SK-N-SH (cell line): ENCODE results near the gene ZNF20. TPM values are rescaled to one million over a fixed set of nuclear protein-coding genes. Genes with fewer than 3 reads are reported as not detected.

Experiments used
- CTCF ChIA-PET: fragments of 300-600, 350-600 bp; formaldehyde crosslinking; extraction: SDS; loops from one replicate; lab custom pipeline; 2021; lab: Yijun Ruan, JAX
- POLR2A ChIA-PET: fragments of 350-600 bp; sonication (Branson Sonifier 250); formaldehyde crosslinking; extraction: SDS; loops from one replicate; lab custom pipeline; 2020; ENCODE audit warnings: antibody characterized with exemption, inconsistent platforms; lab: Yijun Ruan, JAX
- DNase-seq: peaks from one replicate; pipeline ENCODE4 v3.0.0; 2012
- H2AFZ ChIP-seq: fragments of 200-600 bp; sonication (generic); 2 replicates; pipeline ENCODE4 v1.8.1; 2016; ENCODE audit warnings: antibody characterized with exemption, mild to moderate bottlenecking, low read depth
- H3F3A ChIP-seq: fragments of 200-600 bp; sonication (generic); replicated peaks from 2 replicates; pipeline ENCODE3; 2016; ENCODE audit warnings: antibody characterized with exemption, mild to moderate bottlenecking; ENCODE audit not compliant: insufficient read depth
- H3K27ac ChIP-seq, 2 experiments: fragments of 200-500 bp in 1 of 2; fragments of 200-600 bp in 1 of 2; sonication (Bioruptor generic) in 1 of 2; sonication (generic), shearing (Covaris generic) in 1 of 2; 2 replicates each; pipeline versions ENCODE4 v1.5.1 to v1.6.1; 2014 to 2016; ENCODE audit warnings: low read depth in 2 of 2, inconsistent platforms in 1 of 2, low read length in 1 of 2, mild to moderate bottlenecking in 1 of 2, mixed read lengths in 1 of 2
- H3K27me3 ChIP-seq: fragments of 200-600 bp; sonication (generic), shearing (Covaris generic); 2 replicates; pipeline ENCODE4 v1.6.1; 2016; ENCODE audit warnings: mixed run types; ENCODE audit not compliant: insufficient read depth
- H3K36me3 ChIP-seq, 2 experiments: fragments of 200-500 bp in 1 of 2; fragments of 200-600 bp in 1 of 2; sonication (Bioruptor generic) in 1 of 2; sonication (generic) in 1 of 2; replicated peaks in 1 of 2; 2 replicates each; pipeline versions ENCODE3 to v1.5.1; 2014 to 2016; ENCODE audit warnings: low read length in 1 of 2, mild to moderate bottlenecking in 1 of 2; ENCODE audit not compliant: insufficient read depth in 2 of 2, control insufficient read depth in 1 of 2
- H3K4me1 ChIP-seq, 2 experiments: fragments of 200-500 bp in 1 of 2; fragments of 200-600 bp in 1 of 2; sonication (Bioruptor generic) in 1 of 2; sonication (generic), shearing (Covaris generic) in 1 of 2; 2 replicates each; pipeline versions ENCODE4 v1.5.1 to v1.6.1; 2014 to 2016; ENCODE audit warnings: low read depth in 1 of 2, low read length in 1 of 2, mixed run types in 1 of 2; ENCODE audit not compliant: insufficient read depth in 2 of 2, control insufficient read depth in 1 of 2
- H3K4me2 ChIP-seq: fragments of 200-600 bp; sonication (generic), shearing (Covaris generic); 2 replicates; pipeline ENCODE4 v1.6.1; 2017; ENCODE audit warnings: mixed run types
- H3K4me3 ChIP-seq, 2 experiments: fragments of 200-500 bp in 1 of 2; fragments of 200-600 bp in 1 of 2; sonication (Bioruptor generic) in 1 of 2; sonication (generic), shearing (Covaris generic) in 1 of 2; 2 replicates each; pipeline versions ENCODE4 v1.5.1 to v1.8.1; 2014 to 2016; ENCODE audit warnings: low read depth in 2 of 2, inconsistent platforms in 1 of 2, low read length in 1 of 2, mild to moderate bottlenecking in 1 of 2, mixed read lengths in 1 of 2, moderate library complexity in 1 of 2
- H3K79me2 ChIP-seq: fragments of 200-600 bp; sonication (generic); 2 replicates; pipeline ENCODE4 v1.8.1; 2017; ENCODE audit warnings: mild to moderate bottlenecking; ENCODE audit not compliant: insufficient read depth
- H3K9ac ChIP-seq: fragments of 200-600 bp; sonication (generic); 2 replicates; pipeline ENCODE4 v1.6.1; 2017; ENCODE audit warnings: mixed run types
- H3K9me2 ChIP-seq: fragments of 200-600 bp; sonication (generic); 2 replicates; pipeline ENCODE4 v1.6.1; 2017; ENCODE audit warnings: mixed run types
- H3K9me3 ChIP-seq: fragments of 200-600 bp; sonication (generic); 2 replicates; pipeline ENCODE4 v1.6.1; 2017; ENCODE audit warnings: mixed run types, mild to moderate bottlenecking, moderate library complexity
- H4K20me1 ChIP-seq: fragments of 200-600 bp; sonication (generic); 2 replicates; pipeline ENCODE4 v1.6.1; 2017; ENCODE audit warnings: mild to moderate bottlenecking, mixed run types; ENCODE audit not compliant: insufficient read depth
- CHD2 ChIP-seq: fragments of 150-350 bp; IDR thresholded peaks from 2 replicates; pipeline ENCODE4 v1.6.1; 2018; ENCODE audit warnings: low read length; ENCODE audit not compliant: partially characterized antibody
- ELF1 ChIP-seq: IDR thresholded peaks from 2 replicates; pipeline ENCODE4 v1.4.0; 2012
- EZH2phosphoT487 ChIP-seq: fragments of 200-600 bp; sonication (generic); IDR thresholded peaks from 2 replicates; pipeline ENCODE4 v1.6.1; 2017; ENCODE audit warnings: low read depth, mixed run types, mild to moderate bottlenecking, antibody characterized with exemption, moderate library complexity, borderline replicate concordance
- FOSL2 ChIP-seq: IDR thresholded peaks from 2 replicates; pipeline ENCODE4 v1.4.0; 2012; ENCODE audit warnings: low read depth, mild to moderate bottlenecking, moderate library complexity, borderline replicate concordance
- FOXJ3 ChIP-seq: sonication (generic); formaldehyde crosslinking; IDR thresholded peaks from 2 replicates; pipeline ENCODE4 v1.5.1; 2020; ENCODE audit warnings: mild to moderate bottlenecking, missing genetic modification reagents
- MAX ChIP-seq: IDR thresholded peaks from 2 replicates; pipeline ENCODE4 v1.4.0; 2012; ENCODE audit warnings: low read depth
- MEF2A ChIP-seq: IDR thresholded peaks from 2 replicates; pipeline ENCODE4 v1.4.0; 2012; ENCODE audit warnings: low read depth, borderline replicate concordance
- NFIC ChIP-seq: IDR thresholded peaks from 2 replicates; pipeline ENCODE4 v1.4.0; 2012; ENCODE audit warnings: borderline replicate concordance
- NRF1 ChIP-seq: IDR thresholded peaks from 2 replicates; pipeline ENCODE4 v1.6.1; 2012; ENCODE audit warnings: low read depth, mild to moderate bottlenecking, low read length
- PBX3 ChIP-seq: IDR thresholded peaks from 2 replicates; pipeline ENCODE4; 2012
- RAD21 ChIP-seq: IDR thresholded peaks from 2 replicates; pipeline ENCODE4 v1.6.1; 2012; ENCODE audit warnings: mild to moderate bottlenecking, low read length
- RFX5 ChIP-seq: IDR thresholded peaks from 2 replicates; pipeline ENCODE4 v1.6.1; 2012; ENCODE audit warnings: mild to moderate bottlenecking, improper control_type of control experiment, low read length
- RXRA ChIP-seq: IDR thresholded peaks from 2 replicates; pipeline ENCODE4 v1.4.0; 2012; ENCODE audit warnings: low read depth, mild to moderate bottlenecking, borderline replicate concordance
- SMC3 ChIP-seq: IDR thresholded peaks from 2 replicates; pipeline ENCODE4 v1.6.1; 2012; ENCODE audit warnings: low read depth, low read length, improper control_type of control experiment
- YY1 ChIP-seq: IDR thresholded peaks from 2 replicates; pipeline ENCODE4 v1.4.0; 2012; ENCODE audit warnings: low read depth, mild to moderate bottlenecking
- WGBS: methylation state at CpG from one replicate; pipeline ENCODE4 v1.1.6; 2017; ENCODE audit warnings: low lambda C conversion rate; 5-methylcytosine and 5-hydroxymethylcytosine counted together
- polyA plus RNA-seq, 3 experiments: library from polyadenylated mRNA; depleted of rRNA; stranded (reverse); fragments of >200 nt; gene quantifications; 2 replicates each; pipeline ENCODE4 v1.2.3, GENCODE V29; 2012
- TF ChIP-seq, protein P1 (sequence below): fragments of 200-600 bp; sonication (generic); IDR thresholded peaks from 2 replicates; pipeline ENCODE4 v1.6.1; 2017; ENCODE audit warnings: antibody characterized with exemption, mild to moderate bottlenecking, moderate library complexity
- TF ChIP-seq, protein P2 (sequence below): fragments of 150-350 bp; IDR thresholded peaks from 2 replicates; pipeline ENCODE4 v1.6.1; 2016; ENCODE audit warnings: mild to moderate bottlenecking, low read depth, low read length
- TF ChIP-seq, protein P3 (sequence below): IDR thresholded peaks from 2 replicates; pipeline ENCODE4 v1.4.0; 2012; ENCODE audit warnings: low read depth, borderline replicate concordance

ZNF20 gene
- polyA plus RNA-seq, 1 of the 3 experiments (the other 2 are of a cell fraction) = 1.8 TPM

DNA sequence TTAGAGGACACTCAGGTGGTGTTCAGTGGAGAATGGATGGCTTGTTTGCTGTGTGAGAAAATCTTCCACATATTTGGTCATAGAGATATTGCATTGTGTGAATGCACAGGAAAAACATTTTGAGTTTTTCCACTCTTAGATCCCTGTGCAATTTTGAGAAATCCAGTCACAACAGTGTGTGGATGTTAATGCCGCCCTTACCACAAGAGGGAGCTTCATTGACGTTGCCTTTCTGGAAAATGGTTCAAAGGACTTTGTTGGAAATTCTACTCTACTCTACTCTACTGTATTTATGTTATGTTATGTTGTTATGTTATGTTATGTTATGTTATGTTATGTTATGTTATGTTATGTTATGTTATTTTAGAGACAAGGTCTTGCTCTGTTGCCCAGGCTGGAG, 13.4 kb downstream of the ZNF20 start:
- TF ChIP-seq NFIC (no peak), RAD21 (peak; percentile 37), FOSL2 (no peak), ELF1 (no peak), FOXJ3 (CRISPR knock-in tag) (no peak), EZH2phosphoT487 (no peak), MEF2A (no peak), PBX3 (no peak), YY1 (no peak), SMC3 (peak; percentile 28; the same call in 1 of the 2 replicates)
- TF ChIP-seq, protein P1, sequence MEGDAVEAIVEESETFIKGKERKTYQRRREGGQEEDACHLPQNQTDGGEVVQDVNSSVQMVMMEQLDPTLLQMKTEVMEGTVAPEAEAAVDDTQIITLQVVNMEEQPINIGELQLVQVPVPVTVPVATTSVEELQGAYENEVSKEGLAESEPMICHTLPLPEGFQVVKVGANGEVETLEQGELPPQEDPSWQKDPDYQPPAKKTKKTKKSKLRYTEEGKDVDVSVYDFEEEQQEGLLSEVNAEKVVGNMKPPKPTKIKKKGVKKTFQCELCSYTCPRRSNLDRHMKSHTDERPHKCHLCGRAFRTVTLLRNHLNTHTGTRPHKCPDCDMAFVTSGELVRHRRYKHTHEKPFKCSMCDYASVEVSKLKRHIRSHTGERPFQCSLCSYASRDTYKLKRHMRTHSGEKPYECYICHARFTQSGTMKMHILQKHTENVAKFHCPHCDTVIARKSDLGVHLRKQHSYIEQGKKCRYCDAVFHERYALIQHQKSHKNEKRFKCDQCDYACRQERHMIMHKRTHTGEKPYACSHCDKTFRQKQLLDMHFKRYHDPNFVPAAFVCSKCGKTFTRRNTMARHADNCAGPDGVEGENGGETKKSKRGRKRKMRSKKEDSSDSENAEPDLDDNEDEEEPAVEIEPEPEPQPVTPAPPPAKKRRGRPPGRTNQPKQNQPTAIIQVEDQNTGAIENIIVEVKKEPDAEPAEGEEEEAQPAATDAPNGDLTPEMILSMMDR = peak; percentile 56
- TF ChIP-seq, protein P2, sequence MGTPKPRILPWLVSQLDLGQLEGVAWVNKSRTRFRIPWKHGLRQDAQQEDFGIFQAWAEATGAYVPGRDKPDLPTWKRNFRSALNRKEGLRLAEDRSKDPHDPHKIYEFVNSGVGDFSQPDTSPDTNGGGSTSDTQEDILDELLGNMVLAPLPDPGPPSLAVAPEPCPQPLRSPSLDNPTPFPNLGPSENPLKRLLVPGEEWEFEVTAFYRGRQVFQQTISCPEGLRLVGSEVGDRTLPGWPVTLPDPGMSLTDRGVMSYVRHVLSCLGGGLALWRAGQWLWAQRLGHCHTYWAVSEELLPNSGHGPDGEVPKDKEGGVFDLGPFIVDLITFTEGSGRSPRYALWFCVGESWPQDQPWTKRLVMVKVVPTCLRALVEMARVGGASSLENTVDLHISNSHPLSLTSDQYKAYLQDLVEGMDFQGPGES = no peak
- Histone ChIP-seq H3K79me2 (no peaks in the 10 kb centered on the region), H3K9me2 (no peaks in the 10 kb centered on the region), H3K4me3 (peak overlapping the region in 1 of 2 experiments; percentile 40; a peak in 1 of 4 replicates), H3K4me2 (no peak overlapping the region), H3K9me3 (peaks cover 5% of the 10 kb centered on the region; the same call in 1 of the 2 replicates), H3F3A (peaks cover 3% of the 10 kb centered on the region), H3K9ac (no peak overlapping the region), H2AFZ (no peak overlapping the region), H3K27me3 (no peaks in the 10 kb centered on the region), H3K4me1 (no peaks in the 10 kb centered on the region), H3K27ac (no peak overlapping the region), H4K20me1 (no peaks in the 10 kb centered on the region), H3K36me3 (peaks cover 0 to 14% of the 10 kb centered on the region in 2 experiments)
- 4% methylated on average over 2 of the region's 2 CpGs for WGBS
- DNase-seq = peak; percentile 45
- CTCF ChIA-PET = interaction anchor here (0.6 to 2.7 kb wide), 9 partner anchors 9 to 472 kb away, joined by 3 to 13 read pairs (median 3); partner anchors contain the start of gene ZNF20
- POLR2A ChIA-PET = no interaction called here

DNA sequence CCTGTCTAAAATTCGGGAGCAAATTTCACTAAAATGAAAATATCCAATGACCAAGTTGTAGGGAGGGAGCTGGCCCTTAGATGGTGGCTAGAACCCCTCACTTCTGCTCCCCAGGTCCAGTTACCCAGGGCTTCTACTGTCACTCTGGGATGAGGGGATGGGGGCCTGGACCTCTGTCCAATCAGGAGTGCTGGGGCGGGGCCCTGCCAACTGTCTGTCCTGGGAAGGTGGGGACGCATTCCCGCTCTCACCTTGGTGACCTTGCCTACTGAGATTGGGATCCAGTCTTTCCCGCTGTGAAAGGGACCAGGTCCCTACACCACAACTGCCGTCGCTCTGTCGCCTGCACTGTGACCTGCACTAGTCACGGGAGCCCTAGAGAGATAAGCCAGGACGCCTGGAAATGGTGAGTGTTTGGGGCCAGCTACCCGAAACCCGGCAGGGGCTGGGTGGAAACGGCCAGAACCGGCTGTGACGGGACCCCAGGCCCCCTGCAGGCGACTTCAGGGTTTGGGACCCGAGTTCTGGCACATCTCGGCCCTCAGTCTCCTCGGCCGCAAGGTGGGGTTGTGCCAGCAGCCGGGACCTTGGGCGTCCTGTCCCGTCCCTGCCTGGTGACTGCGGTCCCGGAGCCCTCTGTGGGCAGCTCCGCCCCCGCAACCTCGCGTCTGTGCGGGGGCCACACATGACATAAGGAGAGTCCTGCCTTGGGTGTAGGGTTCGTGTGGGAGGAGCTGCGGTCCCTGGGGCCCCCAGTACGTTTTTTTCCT, 22.8 kb downstream of the ZNF20 start:
- no peaks in the 10 kb centered on the region for H3K9me3 ChIP-seq
- CTCF ChIA-PET = interaction anchor here (1.3 kb wide), 1 partner anchor 10 kb away, joined by 3 read pairs; no protein-coding TSS in a partner anchor
- POLR2A ChIA-PET = no interaction called here
- H3K27me3 ChIP-seq = no peaks in the 10 kb centered on the region
- WGBS = 62% methylated on average over 23 of the region's 33 CpGs
- no peaks in the 10 kb centered on the region for H3F3A ChIP-seq
- H3K4me1 ChIP-seq = no peaks in the 10 kb centered on the region
- DNase-seq = no peak
- H3K36me3 ChIP-seq = no peaks in the 10 kb centered on the region
- H3K4me3 ChIP-seq = no peak overlapping the region
- H2AFZ ChIP-seq = no peak overlapping the region
- H3K79me2 ChIP-seq = no peaks in the 10 kb centered on the region
- no peaks in the 10 kb centered on the region for H3K9me2 ChIP-seq
- no peak overlapping the region for H3K27ac ChIP-seq
- no peaks in the 10 kb centered on the region for H4K20me1 ChIP-seq
- no peak overlapping the region for H3K4me2 ChIP-seq
- TF ChIP-seq, protein P3, sequence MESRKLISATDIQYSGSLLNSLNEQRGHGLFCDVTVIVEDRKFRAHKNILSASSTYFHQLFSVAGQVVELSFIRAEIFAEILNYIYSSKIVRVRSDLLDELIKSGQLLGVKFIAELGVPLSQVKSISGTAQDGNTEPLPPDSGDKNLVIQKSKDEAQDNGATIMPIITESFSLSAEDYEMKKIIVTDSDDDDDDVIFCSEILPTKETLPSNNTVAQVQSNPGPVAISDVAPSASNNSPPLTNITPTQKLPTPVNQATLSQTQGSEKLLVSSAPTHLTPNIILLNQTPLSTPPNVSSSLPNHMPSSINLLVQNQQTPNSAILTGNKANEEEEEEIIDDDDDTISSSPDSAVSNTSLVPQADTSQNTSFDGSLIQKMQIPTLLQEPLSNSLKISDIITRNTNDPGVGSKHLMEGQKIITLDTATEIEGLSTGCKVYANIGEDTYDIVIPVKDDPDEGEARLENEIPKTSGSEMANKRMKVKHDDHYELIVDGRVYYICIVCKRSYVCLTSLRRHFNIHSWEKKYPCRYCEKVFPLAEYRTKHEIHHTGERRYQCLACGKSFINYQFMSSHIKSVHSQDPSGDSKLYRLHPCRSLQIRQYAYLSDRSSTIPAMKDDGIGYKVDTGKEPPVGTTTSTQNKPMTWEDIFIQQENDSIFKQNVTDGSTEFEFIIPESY = no peak
- TF ChIP-seq MAX = no peak
- no peak for TF ChIP-seq RFX5
- TF ChIP-seq RAD21 = no peak
- TF ChIP-seq MEF2A = no peak
- TF ChIP-seq CHD2 = no peak
- TF ChIP-seq NRF1 = no peak
- TF ChIP-seq RXRA = no peak
- no peak overlapping the region for H3K9ac ChIP-seq
